HCT116 (cell line): ENCODE results near the gene RNU7-1. TPM values are rescaled to one million over a fixed set of nuclear protein-coding genes. Genes with fewer than 3 reads are reported as not detected.
A peak's percentile ranks its signal among the peaks of the same experiment; 100 is the strongest.

Experiments used
- ATAC-seq: fragments of 200-7000 bp; cut with Tn5 transposase; 2 replicates; pipeline ENCODE4 v1.9.1; 2020; ENCODE audit warnings: mild to moderate bottlenecking, moderate library complexity
- BruUV-seq: library from RNA; stranded (reverse); fragments of 400-500 nt; replicated peaks from 2 replicates; lab custom pipeline; 2021; lab: Mats Ljungman, UMichigan
- CTCF ChIA-PET: fragments of 300-600 bp; sonication (Branson Sonifier 250); formaldehyde crosslinking; loops from one replicate; lab custom pipeline; 2021; ENCODE audit warnings: antibody characterized with exemption; lab: Charles Lee
- POLR2A ChIA-PET: fragments of 300-600, 350-600 bp; sonication (Branson Sonifier 250); formaldehyde crosslinking; loops from one replicate; lab custom pipeline; 2021; ENCODE audit warnings: antibody characterized with exemption; lab: Charles Lee
- RAD21 ChIA-PET, 2 experiments: fragments of 300-600 bp; sonication (Branson Sonifier 250); formaldehyde crosslinking; loops; one replicate each; lab custom pipeline; 2023; ENCODE audit warnings: low total read pairs in 2 of 2; ENCODE audit not compliant: uncharacterized antibody in 2 of 2, unreplicated experiment in 2 of 2, low non-redundant PET in 1 of 2; lab: Charles Lee
- DNase-seq: peaks from one replicate; pipeline ENCODE4 v3.0.0-alpha.2; 2010; ENCODE audit warnings: low read depth, low spot score
- H2AFZ ChIP-seq: fragments of 200-600 bp; shearing (Covaris generic), sonication (generic); 2 replicates; pipeline ENCODE4 v1.6.1; 2017; ENCODE audit warnings: low read depth, mixed run types, mixed read lengths, antibody characterized with exemption, low read length; ENCODE audit not compliant: poor library complexity, severe bottlenecking
- H3K27ac ChIP-seq: 2 replicates; pipeline ENCODE4 v1.5.1; 2012; ENCODE audit warnings: low read depth, low read length
- H3K27me3 ChIP-seq: fragments of 200-600 bp; sonication (generic); 2 replicates; pipeline ENCODE4 v1.6.1; 2016; ENCODE audit warnings: mixed run types, low read length, mixed read lengths; ENCODE audit not compliant: insufficient read depth
- H3K36me3 ChIP-seq, 2 experiments: fragments of 200-500 bp in 1 of 2; fragments of 200-600 bp in 1 of 2; sonication (Bioruptor generic) in 1 of 2; sonication (generic) in 1 of 2; 2 replicates each; pipeline versions ENCODE4 v1.5.1 to v1.6.1; 2014 to 2016; ENCODE audit warnings: low read length in 2 of 2, inconsistent platforms in 1 of 2, mixed read lengths in 1 of 2, mixed run types in 1 of 2; ENCODE audit not compliant: insufficient read depth in 2 of 2, control insufficient read depth in 1 of 2
- H3K4me1 ChIP-seq, 2 experiments: fragments of 200-600 bp in 1 of 2; sonication (generic) in 1 of 2; 2 replicates each; pipeline versions ENCODE4 v1.5.1 to v1.6.1; 2012 to 2017; ENCODE audit warnings: low read length in 2 of 2, inconsistent platforms in 1 of 2, mild to moderate bottlenecking in 1 of 2, mixed read lengths in 1 of 2, mixed run types in 1 of 2, moderate library complexity in 1 of 2; ENCODE audit not compliant: insufficient read depth in 2 of 2, control insufficient read depth in 1 of 2
- H3K4me2 ChIP-seq: fragments of 200-600 bp; sonication (generic); 2 replicates; pipeline ENCODE4 v1.6.1; 2017; ENCODE audit warnings: mixed run types, low read length, mixed read lengths
- H3K4me3 ChIP-seq, 2 experiments: fragments of 200-600 bp in 1 of 2; sonication (generic) in 1 of 2; replicated peaks in 1 of 2; 2 replicates each; pipeline ENCODE4 v1.5.1; 2011 to 2016; ENCODE audit warnings: low read length in 2 of 2, control low read depth in 1 of 2, low read depth in 1 of 2, mild to moderate bottlenecking in 1 of 2, mixed read lengths in 1 of 2, mixed run types in 1 of 2
- H3K79me2 ChIP-seq: fragments of 200-600 bp; sonication (generic); 2 replicates; pipeline ENCODE4 v1.6.1; 2017; ENCODE audit warnings: mild to moderate bottlenecking, mixed run types, low read length, moderate library complexity, mixed read lengths; ENCODE audit not compliant: insufficient read depth
- H3K9ac ChIP-seq: fragments of 200-600 bp; sonication (generic); 2 replicates; pipeline ENCODE4 v1.6.1; 2016; ENCODE audit warnings: low read length, mixed read lengths
- H3K9me2 ChIP-seq: fragments of 200-600 bp; sonication (generic), shearing (Covaris generic); 2 replicates; pipeline ENCODE4 v1.6.1; 2017; ENCODE audit warnings: mixed run types, mild to moderate bottlenecking, moderate library complexity; ENCODE audit not compliant: insufficient read depth
- H3K9me3 ChIP-seq, 2 experiments: fragments of 200-500 bp in 1 of 2; fragments of 200-600 bp in 1 of 2; sonication (Bioruptor generic) in 1 of 2; sonication (generic) in 1 of 2; 2 replicates each; pipeline ENCODE4 v1.6.1; 2014 to 2017; ENCODE audit warnings: low read length in 2 of 2, mixed read lengths in 2 of 2, inconsistent platforms in 1 of 2, low read depth in 1 of 2, mild to moderate bottlenecking in 1 of 2, mixed run types in 1 of 2, moderate library complexity in 1 of 2; ENCODE audit not compliant: control insufficient read depth in 1 of 2, insufficient read depth in 1 of 2
- H4K20me1 ChIP-seq: fragments of 200-600 bp; sonication (generic), shearing (Covaris generic); 2 replicates; pipeline ENCODE4 v1.6.1; 2017; ENCODE audit warnings: mixed run types, mild to moderate bottlenecking, moderate library complexity; ENCODE audit not compliant: insufficient read depth
- CBX3 ChIP-seq: IDR thresholded peaks from 2 replicates; pipeline ENCODE4 v1.6.1; 2012; ENCODE audit warnings: low read depth
- CTCF ChIP-seq, 3 experiments: fragments of 200-600 bp in 1 of 3; sonication (generic) in 1 of 3; IDR thresholded peaks in 2 of 3; conservative IDR thresholded peaks in 1 of 3; 2 replicates each; pipeline ENCODE4 v1.5.1; 2012 to 2017; ENCODE audit warnings: low read depth in 2 of 3, low read length in 2 of 3, antibody characterized with exemption in 1 of 3, borderline replicate concordance in 1 of 3, control low read depth in 1 of 3, mild to moderate bottlenecking in 1 of 3, mixed read lengths in 1 of 3, mixed run types in 1 of 3, moderate library complexity in 1 of 3; ENCODE audit not compliant: insufficient read depth in 1 of 3
- EGR1 ChIP-seq: IDR thresholded peaks from 2 replicates; pipeline ENCODE4 v1.6.1; 2012; ENCODE audit warnings: low read depth
- ELF1 ChIP-seq: IDR thresholded peaks from 2 replicates; pipeline ENCODE4 v1.6.1; 2012; ENCODE audit warnings: low read depth, borderline replicate concordance
- EZH2 ChIP-seq: fragments of 200-600 bp; sonication (generic); IDR thresholded peaks from 2 replicates; pipeline ENCODE4 v1.6.1; 2017; ENCODE audit warnings: antibody characterized with exemption, mixed run types
- EZH2phosphoT487 ChIP-seq: fragments of 200-600 bp; IDR thresholded peaks from 2 replicates; pipeline ENCODE4 v1.6.1; 2018; ENCODE audit warnings: antibody characterized with exemption, borderline replicate concordance
- FOSL1 ChIP-seq: IDR thresholded peaks from 2 replicates; pipeline ENCODE4 v1.6.1; 2012; ENCODE audit warnings: low read depth
- JUND ChIP-seq: IDR thresholded peaks from 2 replicates; pipeline ENCODE4 v1.6.1; 2012
- POLR2A ChIP-seq: IDR thresholded peaks from 2 replicates; pipeline ENCODE4 v1.7.0; 2011; ENCODE audit warnings: borderline replicate concordance; ENCODE audit not compliant: insufficient read depth, insufficient read length; ENCODE audit errors: extremely low read depth
- POLR2AphosphoS5 ChIP-seq: IDR thresholded peaks from 2 replicates; pipeline ENCODE4 v1.6.1; 2011; ENCODE audit warnings: mild to moderate bottlenecking, low read depth, low read length, moderate library complexity
- RAD21 ChIP-seq: IDR thresholded peaks from 2 replicates; pipeline ENCODE4 v1.6.1; 2012; ENCODE audit warnings: low read depth, mild to moderate bottlenecking
- SIN3A ChIP-seq: IDR thresholded peaks from 2 replicates; pipeline ENCODE4 v1.6.1; 2012; ENCODE audit warnings: low read depth
- SP1 ChIP-seq: IDR thresholded peaks from 2 replicates; pipeline ENCODE4 v1.6.1; 2012; ENCODE audit warnings: low read depth
- SRF ChIP-seq: IDR thresholded peaks from 2 replicates; pipeline ENCODE4 v1.6.1; 2012; ENCODE audit warnings: low read depth
- YY1 ChIP-seq: IDR thresholded peaks from 2 replicates; pipeline ENCODE4 v1.6.1; 2011; ENCODE audit warnings: low read length, low read depth, moderate library complexity, mild to moderate bottlenecking; ENCODE audit not compliant: insufficient replicate concordance; ENCODE audit errors: extremely low read depth
- ZFX ChIP-seq: fragments of 450-650 bp; IDR thresholded peaks from 2 replicates; pipeline ENCODE4 v1.6.1; 2017
- ZNF274 ChIP-seq: fragments of 200-500 bp; sonication (Bioruptor generic); IDR thresholded peaks from 2 replicates; pipeline ENCODE4 v1.6.1; 2014; ENCODE audit warnings: mild to moderate bottlenecking, low read depth, low read length, inconsistent platforms
- intact Hi-C: fragments of 100-400 bp; cut with micrococcal nuclease; formaldehyde crosslinking; loops from 2 replicates; pipeline ENCODE4 v1.10.0; 2022
- total RNA-seq: library from RNA; stranded (reverse); gene quantifications from one replicate; pipeline ENCODE4 v1.2.1, GENCODE V29; 2021; ENCODE audit not compliant: unreplicated experiment
- TF ChIP-seq, protein P1 (sequence below): IDR thresholded peaks from 2 replicates; pipeline ENCODE4 v1.6.1; 2011; ENCODE audit warnings: mild to moderate bottlenecking, low read length, moderate library complexity; ENCODE audit not compliant: insufficient replicate concordance; ENCODE audit errors: extremely low read depth

Gene RNU7-1
- total RNA-seq, 1 experiment from 2014 or later = not detected

GRCh38 chr12:6947615-6948014 lies 4.0 kb downstream of the RNU7-1 start:
- BruUV-seq = no TSS peak
- H2AFZ ChIP-seq = no peak overlapping the region
- no peak overlapping the region; a peak in 1 of 4 replicates for H3K4me3 ChIP-seq
- H3K9me3 ChIP-seq = no peaks in the 10 kb centered on the region
- no peaks in the 10 kb centered on the region for H3K9me2 ChIP-seq
- ChIA-PET CTCF (interaction anchor here (1.0 to 6.1 kb wide), 2 partner anchors 15 to 162 kb away, joined by 3 to 101 read pairs; partner anchors contain the start of gene C1RL), POLR2A (interaction anchor here (0.7 to 7.7 kb wide), 4 partner anchors 14 to 161 kb away, joined by 3 to 269 read pairs (median 48); partner anchors contain the start of genes C1RL and SPSB2), RAD21 (interaction anchor here (0.7 kb wide), 2 partner anchors 14 to 79 kb away, joined by 3 to 4 read pairs; no protein-coding TSS in a partner anchor)
- no peak for DNase-seq
- H3K4me1 ChIP-seq = peaks cover 29 to 65% of the 10 kb centered on the region in 2 experiments
- intact Hi-C loops = loop anchor here (5.0 to 10.0 kb wide), 2 partner anchors 97 to 690 kb away; no protein-coding TSS in a partner anchor
- no peaks in the 10 kb centered on the region for H3K36me3 ChIP-seq
- no peaks in the 10 kb centered on the region for H4K20me1 ChIP-seq
- H3K27me3 ChIP-seq = no peaks in the 10 kb centered on the region
- peaks cover 16% of the 10 kb centered on the region for H3K79me2 ChIP-seq
- peak overlapping the region; percentile 88 for H3K9ac ChIP-seq
- no peak overlapping the region; the same call in 1 of the 2 replicates for H3K27ac ChIP-seq
- TF ChIP-seq SP1 = no peak
- no peak for TF ChIP-seq CBX3
- no peak for TF ChIP-seq SIN3A
- no peak for TF ChIP-seq POLR2A
- TF ChIP-seq ZFX = no peak
- no peak for TF ChIP-seq ELF1
- no peak for TF ChIP-seq ZNF274
- no peak for TF ChIP-seq RAD21
- TF ChIP-seq EZH2phosphoT487 = no peak
- TF ChIP-seq YY1 = no peak
- no peak for TF ChIP-seq CTCF (IDR thresholded peaks at IDR 0.05 in 2 of 3, conservative IDR thresholded peaks at IDR 0.05 in 1 of 3; ENCODE audit: borderline replicate concordance in 1 of 3, insufficient read depth in 1 of 3, low read depth in 2 of 3, low read length in 2 of 3)
- TF ChIP-seq SRF = no peak
- TF ChIP-seq, protein P1, sequence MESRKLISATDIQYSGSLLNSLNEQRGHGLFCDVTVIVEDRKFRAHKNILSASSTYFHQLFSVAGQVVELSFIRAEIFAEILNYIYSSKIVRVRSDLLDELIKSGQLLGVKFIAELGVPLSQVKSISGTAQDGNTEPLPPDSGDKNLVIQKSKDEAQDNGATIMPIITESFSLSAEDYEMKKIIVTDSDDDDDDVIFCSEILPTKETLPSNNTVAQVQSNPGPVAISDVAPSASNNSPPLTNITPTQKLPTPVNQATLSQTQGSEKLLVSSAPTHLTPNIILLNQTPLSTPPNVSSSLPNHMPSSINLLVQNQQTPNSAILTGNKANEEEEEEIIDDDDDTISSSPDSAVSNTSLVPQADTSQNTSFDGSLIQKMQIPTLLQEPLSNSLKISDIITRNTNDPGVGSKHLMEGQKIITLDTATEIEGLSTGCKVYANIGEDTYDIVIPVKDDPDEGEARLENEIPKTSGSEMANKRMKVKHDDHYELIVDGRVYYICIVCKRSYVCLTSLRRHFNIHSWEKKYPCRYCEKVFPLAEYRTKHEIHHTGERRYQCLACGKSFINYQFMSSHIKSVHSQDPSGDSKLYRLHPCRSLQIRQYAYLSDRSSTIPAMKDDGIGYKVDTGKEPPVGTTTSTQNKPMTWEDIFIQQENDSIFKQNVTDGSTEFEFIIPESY = no peak
- no peak for TF ChIP-seq JUND
- TF ChIP-seq EGR1 = no peak
- TF ChIP-seq POLR2AphosphoS5 = no peak
- TF ChIP-seq FOSL1 = no peak
- no peak for TF ChIP-seq EZH2
- TF ChIP-seq, all 23 proteins: peak for 0
- peak overlapping the region; percentile 92 for H3K4me2 ChIP-seq
- ATAC-seq = no peak
